H1 (cell line): ENCODE results near the gene CCP110. TPM values are rescaled to one million over a fixed set of nuclear protein-coding genes. Genes with fewer than 3 reads are reported as not detected.

Experiments used
- RFX5 ChIP-seq: IDR thresholded peaks from 2 replicates; pipeline ENCODE4 v1.6.1; 2011; ENCODE audit warnings: low read depth, low read length, improper control_type of control experiment, borderline replicate concordance
- RNF2 ChIP-seq: fragments of 200-900, 300-1000 bp; sonication (generic); IDR thresholded peaks from 2 replicates; pipeline ENCODE4 v1.7.1; 2016; ENCODE audit warnings: borderline replicate concordance, low read depth, mild to moderate bottlenecking, antibody characterized with exemption, low read length; ENCODE audit not compliant: poor library complexity, severe bottlenecking; ENCODE audit errors: missing control alignments
- polyA plus RNA-seq, 7 experiments: library from polyadenylated mRNA; depleted of rRNA in 3 of 7; stranded (reverse) in 5 of 7; unstranded in 2 of 7; fragments of >200 nt in 5 of 7; fragments of 200-250 nt in 2 of 7; gene quantifications; 1 replicate in 5 of 7; 2 replicates in 1 of 7; 4 replicates in 1 of 7; pipeline versions ENCODE4 v1.2.1 to v1.2.3, GENCODE V29; 2011 to 2013; ENCODE audit warnings: missing spikeins in 2 of 7, mixed read lengths in 2 of 7
- total RNA-seq: library from RNA; stranded (reverse); fragmentation: NEBNext Ultra II Directional; extraction: Animal tissue kit (Norgen Biotek cat#: 25700); gene quantifications from 2 replicates; pipeline ENCODE4 v1.2.1, GENCODE V29; 2021

The CCP110 gene
- total and polyA plus RNA-seq, 2 of the 8 experiments (the other 6 are each of a cell fraction or from before 2014, with no cell fraction given), result 3.2 to 19.8 TPM

DNA sequence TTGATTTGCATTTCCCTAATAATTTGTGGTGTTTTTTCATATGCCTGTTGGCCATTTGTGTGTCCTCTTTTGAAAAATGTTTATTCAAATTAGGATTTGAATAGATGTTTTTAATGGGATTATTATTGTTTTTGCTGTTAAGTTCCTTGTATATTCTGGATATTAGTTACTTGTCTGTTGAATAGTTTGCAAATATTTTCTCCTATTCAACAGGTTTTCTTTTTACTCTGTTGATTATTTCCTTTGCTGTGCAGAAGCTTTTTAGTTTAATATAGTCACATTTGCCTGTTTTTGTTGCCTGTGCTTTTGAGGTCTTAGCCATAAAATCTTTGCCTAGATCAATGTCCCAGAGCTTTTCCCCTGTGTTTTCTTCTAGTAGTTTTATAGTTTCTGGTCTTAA lies 11.4 kb upstream of the CCP110 start (continued):
- no peak for TF ChIP-seq RNF2
- no peak for TF ChIP-seq RFX5
